WTC11 (cell line): ENCODE results near the gene BPTF.
A peak's percentile ranks its signal among the peaks of the same experiment; 100 is the strongest.
"Not testable (repeated sequence)": the region's sequence is repeated elsewhere in the genome, so short reads cannot be mapped to it uniquely, and the experiment has no call there.

ENCODE experiments used
- ATF6 ChIP-seq: sonication (generic); formaldehyde crosslinking; IDR thresholded peaks from 2 replicates; pipeline ENCODE4 v1.8.1; 2023; ENCODE audit warnings: mild to moderate bottlenecking, missing genetic modification reagents
- CTCF ChIP-seq: fragments of 200-600 bp; IDR thresholded peaks from 2 replicates; pipeline ENCODE4 v1.8.0; 2022; ENCODE audit warnings: antibody characterized with exemption
- ELF4 ChIP-seq: sonication (generic); formaldehyde crosslinking; IDR thresholded peaks from 2 replicates; pipeline ENCODE4 v1.8.1; 2022; ENCODE audit warnings: low read depth, mild to moderate bottlenecking, moderate library complexity, missing genetic modification reagents
- ESRRA ChIP-seq: sonication (generic); formaldehyde crosslinking; IDR thresholded peaks from 2 replicates; pipeline ENCODE4 v1.8.1; 2022; ENCODE audit warnings: mild to moderate bottlenecking, missing genetic modification reagents, borderline replicate concordance
- ETV6 ChIP-seq: sonication (generic); formaldehyde crosslinking; IDR thresholded peaks from 2 replicates; pipeline ENCODE4 v1.8.1; 2022; ENCODE audit warnings: mild to moderate bottlenecking, missing genetic modification reagents
- JUN ChIP-seq: sonication (generic); formaldehyde crosslinking; IDR thresholded peaks from 2 replicates; pipeline ENCODE4 v1.8.0; 2023; ENCODE audit warnings: mild to moderate bottlenecking, missing genetic modification reagents
- TP53 ChIP-seq: sonication (generic); formaldehyde crosslinking; IDR thresholded peaks from 2 replicates; pipeline ENCODE4 v1.8.1; 2023; ENCODE audit warnings: mild to moderate bottlenecking, missing genetic modification reagents
- USF2 ChIP-seq: sonication (generic); formaldehyde crosslinking; IDR thresholded peaks from 2 replicates; pipeline ENCODE4 v1.8.1; 2023; ENCODE audit warnings: mild to moderate bottlenecking, missing genetic modification reagents, moderate library complexity
- TF ChIP-seq, protein P1 (sequence below): sonication (generic); formaldehyde crosslinking; IDR thresholded peaks from 2 replicates; pipeline ENCODE4 v1.8.1; 2023; ENCODE audit warnings: mild to moderate bottlenecking, moderate library complexity, missing genetic modification reagents
- TF ChIP-seq, protein P2 (sequence below): sonication (generic); formaldehyde crosslinking; IDR thresholded peaks from 2 replicates; pipeline ENCODE4 v1.8.0; 2022; ENCODE audit warnings: missing genetic modification reagents
- TF ChIP-seq, protein P3 (sequence below): sonication (generic); formaldehyde crosslinking; IDR thresholded peaks from 2 replicates; pipeline ENCODE4 v1.8.0; 2022; ENCODE audit warnings: mild to moderate bottlenecking, missing genetic modification reagents
- TF ChIP-seq, protein P4 (sequence below): sonication (generic); formaldehyde crosslinking; IDR thresholded peaks from 2 replicates; pipeline ENCODE4 v1.8.1; 2022; ENCODE audit warnings: missing genetic modification reagents, borderline replicate concordance
- TF ChIP-seq, protein P5 (sequence below): sonication (generic); formaldehyde crosslinking; conservative IDR thresholded peaks from 2 replicates; pipeline ENCODE4 v1.8.1; 2023; ENCODE audit warnings: mild to moderate bottlenecking, low read depth, missing genetic modification reagents, moderate library complexity
- TF ChIP-seq, protein P6 (sequence below): sonication (generic); formaldehyde crosslinking; IDR thresholded peaks from 2 replicates; pipeline ENCODE4 v1.8.1; 2022; ENCODE audit warnings: low read depth, missing genetic modification reagents, borderline replicate concordance

DNA sequence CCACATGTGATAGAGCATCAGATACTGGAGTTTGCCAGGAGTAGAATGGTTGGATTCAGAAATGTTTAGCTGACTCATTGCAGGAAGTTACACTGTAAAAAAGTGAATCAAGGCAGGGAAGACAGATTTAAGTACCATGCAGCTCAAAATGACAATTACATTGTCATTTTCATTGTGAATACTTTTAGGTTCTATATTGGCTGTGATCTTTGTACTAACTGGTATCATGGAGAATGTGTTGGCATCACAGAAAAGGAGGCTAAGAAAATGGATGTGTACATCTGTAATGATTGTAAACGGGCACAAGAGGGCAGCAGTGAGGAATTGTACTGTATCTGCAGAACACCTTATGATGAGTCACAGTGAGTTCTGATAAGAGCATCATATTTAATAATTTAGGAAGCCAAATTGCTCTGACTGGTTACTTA lies 137.9 kb downstream of the BPTF start:
- TF ChIP-seq CTCF: peak; percentile 40
- TF ChIP-seq, protein P1, sequence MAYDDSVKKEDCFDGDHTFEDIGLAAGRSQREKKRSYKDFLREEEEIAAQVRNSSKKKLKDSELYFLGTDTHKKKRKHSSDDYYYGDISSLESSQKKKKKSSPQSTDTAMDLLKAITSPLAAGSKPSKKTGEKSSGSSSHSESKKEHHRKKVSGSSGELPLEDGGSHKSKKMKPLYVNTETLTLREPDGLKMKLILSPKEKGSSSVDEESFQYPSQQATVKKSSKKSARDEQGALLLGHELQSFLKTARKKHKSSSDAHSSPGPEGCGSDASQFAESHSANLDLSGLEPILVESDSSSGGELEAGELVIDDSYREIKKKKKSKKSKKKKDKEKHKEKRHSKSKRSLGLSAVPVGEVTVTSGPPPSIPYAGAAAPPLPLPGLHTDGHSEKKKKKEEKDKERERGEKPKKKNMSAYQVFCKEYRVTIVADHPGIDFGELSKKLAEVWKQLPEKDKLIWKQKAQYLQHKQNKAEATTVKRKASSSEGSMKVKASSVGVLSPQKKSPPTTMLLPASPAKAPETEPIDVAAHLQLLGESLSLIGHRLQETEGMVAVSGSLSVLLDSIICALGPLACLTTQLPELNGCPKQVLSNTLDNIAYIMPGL: not testable (repeated sequence)
- TF ChIP-seq ESRRA; ETV6; ELF4 (CRISPR knock-in tag); USF2 (CRISPR knock-in tag); TP53; JUN (CRISPR knock-in tag); ATF6 (CRISPR knock-in tag): not testable (repeated sequence)
- TF ChIP-seq, protein P2, sequence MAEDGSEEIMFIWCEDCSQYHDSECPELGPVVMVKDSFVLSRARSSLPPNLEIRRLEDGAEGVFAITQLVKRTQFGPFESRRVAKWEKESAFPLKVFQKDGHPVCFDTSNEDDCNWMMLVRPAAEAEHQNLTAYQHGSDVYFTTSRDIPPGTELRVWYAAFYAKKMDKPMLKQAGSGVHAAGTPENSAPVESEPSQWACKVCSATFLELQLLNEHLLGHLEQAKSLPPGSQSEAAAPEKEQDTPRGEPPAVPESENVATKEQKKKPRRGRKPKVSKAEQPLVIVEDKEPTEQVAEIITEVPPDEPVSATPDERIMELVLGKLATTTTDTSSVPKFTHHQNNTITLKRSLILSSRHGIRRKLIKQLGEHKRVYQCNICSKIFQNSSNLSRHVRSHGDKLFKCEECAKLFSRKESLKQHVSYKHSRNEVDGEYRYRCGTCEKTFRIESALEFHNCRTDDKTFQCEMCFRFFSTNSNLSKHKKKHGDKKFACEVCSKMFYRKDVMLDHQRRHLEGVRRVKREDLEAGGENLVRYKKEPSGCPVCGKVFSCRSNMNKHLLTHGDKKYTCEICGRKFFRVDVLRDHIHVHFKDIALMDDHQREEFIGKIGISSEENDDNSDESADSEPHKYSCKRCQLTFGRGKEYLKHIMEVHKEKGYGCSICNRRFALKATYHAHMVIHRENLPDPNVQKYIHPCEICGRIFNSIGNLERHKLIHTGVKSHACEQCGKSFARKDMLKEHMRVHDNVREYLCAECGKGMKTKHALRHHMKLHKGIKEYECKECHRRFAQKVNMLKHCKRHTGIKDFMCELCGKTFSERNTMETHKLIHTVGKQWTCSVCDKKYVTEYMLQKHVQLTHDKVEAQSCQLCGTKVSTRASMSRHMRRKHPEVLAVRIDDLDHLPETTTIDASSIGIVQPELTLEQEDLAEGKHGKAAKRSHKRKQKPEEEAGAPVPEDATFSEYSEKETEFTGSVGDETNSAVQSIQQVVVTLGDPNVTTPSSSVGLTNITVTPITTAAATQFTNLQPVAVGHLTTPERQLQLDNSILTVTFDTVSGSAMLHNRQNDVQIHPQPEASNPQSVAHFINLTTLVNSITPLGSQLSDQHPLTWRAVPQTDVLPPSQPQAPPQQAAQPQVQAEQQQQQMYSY (CRISPR knock-in tag): not testable (repeated sequence)
- TF ChIP-seq, protein P3, sequence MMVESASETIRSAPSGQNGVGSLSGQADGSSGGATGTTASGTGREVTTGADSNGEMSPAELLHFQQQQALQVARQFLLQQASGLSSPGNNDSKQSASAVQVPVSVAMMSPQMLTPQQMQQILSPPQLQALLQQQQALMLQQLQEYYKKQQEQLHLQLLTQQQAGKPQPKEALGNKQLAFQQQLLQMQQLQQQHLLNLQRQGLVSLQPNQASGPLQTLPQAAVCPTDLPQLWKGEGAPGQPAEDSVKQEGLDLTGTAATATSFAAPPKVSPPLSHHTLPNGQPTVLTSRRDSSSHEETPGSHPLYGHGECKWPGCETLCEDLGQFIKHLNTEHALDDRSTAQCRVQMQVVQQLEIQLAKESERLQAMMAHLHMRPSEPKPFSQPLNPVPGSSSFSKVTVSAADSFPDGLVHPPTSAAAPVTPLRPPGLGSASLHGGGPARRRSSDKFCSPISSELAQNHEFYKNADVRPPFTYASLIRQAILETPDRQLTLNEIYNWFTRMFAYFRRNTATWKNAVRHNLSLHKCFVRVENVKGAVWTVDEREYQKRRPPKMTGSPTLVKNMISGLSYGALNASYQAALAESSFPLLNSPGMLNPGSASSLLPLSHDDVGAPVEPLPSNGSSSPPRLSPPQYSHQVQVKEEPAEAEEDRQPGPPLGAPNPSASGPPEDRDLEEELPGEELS (CRISPR knock-in tag): not testable (repeated sequence)
- TF ChIP-seq, protein P4, sequence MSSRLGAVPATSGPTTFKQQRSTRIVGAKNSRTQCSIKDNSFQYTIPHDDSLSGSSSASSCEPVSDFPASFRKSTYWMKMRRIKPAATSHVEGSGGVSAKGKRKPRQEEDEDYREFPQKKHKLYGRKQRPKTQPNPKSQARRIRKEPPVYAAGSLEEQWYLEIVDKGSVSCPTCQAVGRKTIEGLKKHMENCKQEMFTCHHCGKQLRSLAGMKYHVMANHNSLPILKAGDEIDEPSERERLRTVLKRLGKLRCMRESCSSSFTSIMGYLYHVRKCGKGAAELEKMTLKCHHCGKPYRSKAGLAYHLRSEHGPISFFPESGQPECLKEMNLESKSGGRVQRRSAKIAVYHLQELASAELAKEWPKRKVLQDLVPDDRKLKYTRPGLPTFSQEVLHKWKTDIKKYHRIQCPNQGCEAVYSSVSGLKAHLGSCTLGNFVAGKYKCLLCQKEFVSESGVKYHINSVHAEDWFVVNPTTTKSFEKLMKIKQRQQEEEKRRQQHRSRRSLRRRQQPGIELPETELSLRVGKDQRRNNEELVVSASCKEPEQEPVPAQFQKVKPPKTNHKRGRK: not testable (repeated sequence)
- TF ChIP-seq, protein P5, sequence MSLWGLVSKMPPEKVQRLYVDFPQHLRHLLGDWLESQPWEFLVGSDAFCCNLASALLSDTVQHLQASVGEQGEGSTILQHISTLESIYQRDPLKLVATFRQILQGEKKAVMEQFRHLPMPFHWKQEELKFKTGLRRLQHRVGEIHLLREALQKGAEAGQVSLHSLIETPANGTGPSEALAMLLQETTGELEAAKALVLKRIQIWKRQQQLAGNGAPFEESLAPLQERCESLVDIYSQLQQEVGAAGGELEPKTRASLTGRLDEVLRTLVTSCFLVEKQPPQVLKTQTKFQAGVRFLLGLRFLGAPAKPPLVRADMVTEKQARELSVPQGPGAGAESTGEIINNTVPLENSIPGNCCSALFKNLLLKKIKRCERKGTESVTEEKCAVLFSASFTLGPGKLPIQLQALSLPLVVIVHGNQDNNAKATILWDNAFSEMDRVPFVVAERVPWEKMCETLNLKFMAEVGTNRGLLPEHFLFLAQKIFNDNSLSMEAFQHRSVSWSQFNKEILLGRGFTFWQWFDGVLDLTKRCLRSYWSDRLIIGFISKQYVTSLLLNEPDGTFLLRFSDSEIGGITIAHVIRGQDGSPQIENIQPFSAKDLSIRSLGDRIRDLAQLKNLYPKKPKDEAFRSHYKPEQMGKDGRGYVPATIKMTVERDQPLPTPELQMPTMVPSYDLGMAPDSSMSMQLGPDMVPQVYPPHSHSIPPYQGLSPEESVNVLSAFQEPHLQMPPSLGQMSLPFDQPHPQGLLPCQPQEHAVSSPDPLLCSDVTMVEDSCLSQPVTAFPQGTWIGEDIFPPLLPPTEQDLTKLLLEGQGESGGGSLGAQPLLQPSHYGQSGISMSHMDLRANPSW (CRISPR knock-in tag): not testable (repeated sequence)
- TF ChIP-seq, protein P6, sequence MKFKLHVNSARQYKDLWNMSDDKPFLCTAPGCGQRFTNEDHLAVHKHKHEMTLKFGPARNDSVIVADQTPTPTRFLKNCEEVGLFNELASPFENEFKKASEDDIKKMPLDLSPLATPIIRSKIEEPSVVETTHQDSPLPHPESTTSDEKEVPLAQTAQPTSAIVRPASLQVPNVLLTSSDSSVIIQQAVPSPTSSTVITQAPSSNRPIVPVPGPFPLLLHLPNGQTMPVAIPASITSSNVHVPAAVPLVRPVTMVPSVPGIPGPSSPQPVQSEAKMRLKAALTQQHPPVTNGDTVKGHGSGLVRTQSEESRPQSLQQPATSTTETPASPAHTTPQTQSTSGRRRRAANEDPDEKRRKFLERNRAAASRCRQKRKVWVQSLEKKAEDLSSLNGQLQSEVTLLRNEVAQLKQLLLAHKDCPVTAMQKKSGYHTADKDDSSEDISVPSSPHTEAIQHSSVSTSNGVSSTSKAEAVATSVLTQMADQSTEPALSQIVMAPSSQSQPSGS (CRISPR knock-in tag): not testable (repeated sequence)
